HG03066 (cell line): Measurements from ENCODE around the gene TARBP1.
"Not testable (repeated sequence)": the region's sequence is repeated elsewhere in the genome, so short reads cannot be mapped to it uniquely, and the experiment has no call there.

Experiments
- ATAC-seq: cut with Tn5 transposase; IDR thresholded peaks from one replicate; pipeline ENCODE4 v1.9.1; 2021; ENCODE audit warnings: low read depth; ENCODE audit not compliant: unreplicated experiment

Gene TARBP1

DNA sequence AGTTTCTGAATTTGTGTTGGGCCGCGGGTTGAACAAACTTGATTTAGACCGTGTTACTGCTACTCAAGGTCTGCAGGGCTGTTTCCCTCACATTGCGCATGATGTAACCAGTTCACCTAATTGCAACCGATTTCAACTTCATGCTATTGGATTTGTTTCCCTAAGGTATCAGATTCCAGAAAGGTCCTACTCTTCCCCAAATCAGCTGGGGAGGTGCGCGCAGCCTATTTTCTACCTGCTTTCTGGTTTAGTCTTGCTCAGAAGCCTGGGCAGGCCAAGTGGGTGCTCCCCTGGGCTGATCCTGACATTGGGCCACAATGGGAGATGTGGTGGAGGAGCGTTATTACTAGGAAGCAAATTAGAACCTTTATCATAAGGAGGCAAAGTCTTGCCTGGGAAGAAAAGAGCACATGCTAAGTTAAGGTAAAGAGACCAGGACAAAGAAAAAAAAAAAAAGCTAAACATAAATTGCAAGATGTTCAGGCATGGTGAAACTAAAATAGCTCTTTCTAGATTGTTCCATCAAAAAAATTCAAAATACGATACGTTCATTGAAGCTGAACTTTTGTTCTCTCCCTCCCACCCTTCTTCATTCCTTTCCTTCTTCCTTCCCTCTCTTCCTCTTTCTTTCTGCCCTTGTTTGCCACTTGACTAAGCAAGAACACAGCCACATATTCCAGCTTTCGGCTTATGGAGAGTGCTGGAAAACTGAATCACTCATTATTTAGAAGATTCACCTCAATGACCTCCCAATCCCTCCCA, 28.8 kb upstream of the TARBP1 start:
- ATAC-seq: no peak

DNA sequence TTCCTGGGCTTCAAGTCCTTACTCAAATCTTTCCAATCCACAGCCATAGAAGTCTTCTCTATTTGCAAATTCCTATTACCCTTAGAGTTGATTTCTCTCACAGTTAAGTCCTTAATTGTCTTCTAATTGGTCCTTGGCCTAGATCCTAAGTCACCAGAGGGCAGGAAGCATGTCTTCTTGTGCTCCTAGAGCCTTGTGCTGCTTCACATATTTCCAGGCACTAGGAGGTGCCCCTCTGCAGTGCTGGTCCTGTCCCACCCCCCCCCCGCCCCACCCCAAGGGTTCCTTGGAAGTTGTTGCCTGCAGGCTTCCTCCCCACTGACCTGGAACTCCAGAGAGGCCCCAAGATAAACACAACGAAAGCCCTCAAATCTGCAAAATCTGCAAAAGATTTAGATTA, 28.1 kb upstream of the TARBP1 start:
- ATAC-seq: no peak

DNA sequence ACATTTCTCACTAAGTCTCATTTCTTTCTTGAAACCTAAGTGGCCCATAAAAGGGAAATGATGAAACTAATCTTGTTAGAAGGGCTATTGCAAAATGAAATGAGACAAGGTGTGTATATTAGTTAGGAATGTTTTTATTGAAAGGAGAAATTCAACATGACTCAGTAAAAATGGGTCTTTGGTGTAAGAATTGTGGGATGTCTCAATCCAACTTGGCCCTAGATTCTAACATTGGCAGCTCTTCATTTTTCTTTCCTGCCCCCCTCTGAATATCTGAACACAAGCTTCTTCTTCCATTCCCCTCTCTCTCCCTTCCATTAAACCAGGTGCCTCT, 26.8 kb upstream of the TARBP1 start:
- ATAC-seq: no peak

DNA sequence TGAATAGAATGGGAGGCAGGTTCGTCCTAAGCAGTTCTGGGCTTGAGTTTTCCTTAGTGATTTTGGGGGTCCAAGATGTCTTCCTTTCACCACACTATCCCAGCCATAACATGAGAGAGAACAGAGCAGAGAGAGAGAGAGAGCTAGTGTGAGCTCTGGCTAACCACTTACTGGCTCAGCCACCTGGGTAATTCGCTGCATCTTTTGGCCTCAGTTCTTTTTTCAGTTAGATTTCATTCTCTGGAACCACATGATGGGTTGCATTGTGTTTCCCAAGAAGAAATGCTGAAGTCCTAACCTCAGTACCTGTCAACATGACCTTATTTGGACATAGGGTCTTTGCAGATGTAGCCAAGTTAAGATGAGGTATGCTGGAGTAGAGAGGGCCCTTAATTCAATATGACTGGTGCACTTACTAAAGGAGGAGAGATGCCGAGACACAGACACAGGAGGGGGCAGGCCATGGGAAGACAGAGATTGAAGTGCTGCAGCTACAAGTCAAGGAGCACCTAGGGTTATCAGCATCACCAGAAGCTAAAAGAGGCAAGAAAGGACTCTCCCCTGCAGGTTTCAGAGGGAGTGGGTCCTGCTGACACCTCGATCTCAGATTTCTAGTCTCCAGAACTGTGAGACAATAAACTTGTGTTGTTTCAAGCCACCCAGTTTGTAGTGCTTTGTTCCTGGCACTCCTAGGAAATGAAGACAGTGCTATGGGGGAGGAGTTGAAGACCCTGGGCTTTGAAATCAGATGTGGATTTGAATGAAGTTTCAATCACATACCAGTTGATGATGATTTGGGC, 26.2 kb upstream of the TARBP1 start:
- no peak for ATAC-seq

- ATAC-seq: not testable (repeated sequence)
Observed at GRCh38 chr1:234504251-234504650, 25.3 kb upstream of the TARBP1 start.

- ATAC-seq: no peak
Observed at GRCh38 chr1:234503193-234504050, 24.4 kb upstream of the TARBP1 start.

DNA sequence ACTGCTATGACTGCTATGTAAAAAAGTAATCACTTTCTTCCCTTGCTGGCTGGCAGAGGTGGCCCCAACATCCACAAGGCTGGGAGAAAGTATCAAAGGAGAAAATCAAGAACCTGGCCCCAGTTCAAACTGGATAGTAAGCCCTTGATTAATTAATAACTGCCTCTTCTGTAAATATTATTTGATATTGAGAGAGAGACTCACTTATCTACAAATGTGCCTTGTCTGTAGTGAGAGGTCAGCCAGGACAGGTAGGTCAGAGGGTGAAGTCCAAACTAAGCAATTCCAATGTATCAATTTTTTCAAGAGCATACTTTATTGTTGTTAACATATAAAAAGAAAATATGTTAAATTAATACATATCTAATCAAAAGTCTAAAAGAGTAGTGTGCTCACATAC, 23.8 kb upstream of the TARBP1 start:
- ATAC-seq: no peak

DNA sequence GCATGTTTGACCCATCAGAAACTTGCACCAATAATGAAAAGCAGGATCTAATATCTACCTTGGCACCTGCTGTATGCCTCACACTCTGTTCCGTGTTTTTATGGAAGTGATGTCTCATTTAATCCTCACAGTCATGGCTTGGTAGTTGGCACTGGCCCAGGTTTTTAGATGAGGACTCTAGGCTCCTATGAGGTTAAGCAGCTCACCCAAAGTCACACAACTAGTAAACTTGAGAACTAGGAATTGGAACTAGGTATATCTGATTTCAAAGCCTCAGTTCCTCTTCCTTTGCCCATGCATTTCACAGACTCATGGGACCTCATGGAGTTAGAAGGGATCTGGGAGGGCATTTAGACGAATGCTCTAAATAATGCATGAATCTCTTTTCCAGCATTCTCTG, 21.3 kb upstream of the TARBP1 start:
- no peak for ATAC-seq

DNA sequence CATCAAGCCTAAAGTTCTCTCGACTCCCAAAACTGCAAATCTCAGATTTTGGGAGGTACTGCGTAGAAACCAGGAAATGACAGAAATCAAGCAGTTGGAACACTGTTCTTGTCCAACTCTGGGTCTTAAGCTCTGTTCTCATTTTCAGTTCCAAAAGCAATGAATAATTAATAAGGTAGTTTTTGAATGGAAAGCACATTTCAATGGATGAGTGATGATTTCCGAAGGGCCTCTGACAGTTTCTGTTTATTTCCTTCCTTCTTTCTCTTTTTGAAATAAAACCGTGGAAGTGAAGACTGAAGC, 20.9 kb upstream of the TARBP1 start:
- ATAC-seq: no peak

DNA sequence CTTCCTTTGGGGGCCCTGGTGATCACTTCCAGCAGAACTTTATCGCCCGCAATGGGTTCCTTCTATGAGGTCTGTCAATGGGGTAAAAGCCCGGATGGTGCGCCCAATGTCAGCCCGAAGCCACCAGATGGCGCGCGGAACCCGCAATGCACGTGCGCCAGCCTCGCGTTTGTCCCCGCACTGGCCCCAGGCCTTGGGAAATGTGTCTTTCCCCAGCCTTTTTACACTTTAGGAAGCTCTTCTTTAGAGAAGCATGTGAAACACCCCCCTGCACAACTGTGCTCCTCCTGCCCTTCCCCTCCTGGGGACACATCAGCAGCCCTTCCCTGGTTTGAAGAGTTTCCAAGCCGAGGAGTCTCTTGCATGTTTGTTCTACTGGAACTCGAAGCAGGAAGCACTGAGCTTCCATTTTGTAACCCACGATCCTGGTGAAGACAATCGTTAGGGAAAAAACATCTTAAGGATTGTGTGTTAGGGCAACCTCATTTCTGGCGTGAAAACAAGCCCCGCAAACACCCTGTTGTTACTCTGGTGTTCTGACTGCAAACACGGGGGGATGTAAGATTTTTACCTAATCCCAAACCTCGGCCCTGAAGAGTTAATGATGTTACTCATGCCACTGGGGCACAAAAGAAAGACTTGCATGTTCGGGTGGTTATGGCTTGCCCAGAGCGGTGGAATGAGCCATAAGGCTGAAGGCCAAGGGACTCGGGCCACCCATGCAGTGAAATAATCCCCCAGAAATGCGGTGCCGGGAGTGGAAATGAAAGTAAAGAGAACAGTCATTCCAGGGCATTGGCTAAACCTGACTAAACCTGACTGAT, 20.4 kb upstream of the TARBP1 start:
- no peak for ATAC-seq

DNA sequence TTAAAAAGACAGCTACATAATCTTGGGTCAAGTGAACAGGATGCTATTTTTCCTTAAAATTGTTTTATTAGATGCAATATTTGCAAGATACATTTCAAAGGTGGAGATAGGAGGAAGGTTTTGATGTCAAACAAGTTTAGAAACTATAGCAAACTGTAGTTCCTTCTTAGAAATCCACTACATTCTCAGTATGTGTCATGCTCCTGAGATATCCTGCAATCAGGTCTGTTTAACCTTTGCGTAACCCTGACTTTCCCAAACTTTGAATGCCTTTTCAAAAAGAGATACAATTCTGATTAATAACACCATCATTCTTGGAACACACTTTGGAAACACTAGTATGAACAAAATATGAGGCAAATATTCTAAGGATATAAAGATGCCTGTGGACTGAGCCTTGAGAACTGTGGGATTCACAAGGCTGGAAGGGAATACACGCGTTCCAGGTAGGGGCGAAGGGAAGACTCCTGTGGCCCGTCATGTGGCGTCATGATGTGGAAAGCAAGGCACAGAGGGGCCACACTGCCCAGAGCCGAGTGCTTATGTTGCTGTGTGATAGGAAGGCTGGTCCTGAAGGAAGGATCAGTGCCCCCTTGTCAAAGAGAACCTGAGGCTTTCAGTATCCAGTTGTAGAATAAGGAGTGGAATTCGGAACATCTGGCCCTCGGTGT, 19.6 kb upstream of the TARBP1 start:
- ATAC-seq: no peak

DNA sequence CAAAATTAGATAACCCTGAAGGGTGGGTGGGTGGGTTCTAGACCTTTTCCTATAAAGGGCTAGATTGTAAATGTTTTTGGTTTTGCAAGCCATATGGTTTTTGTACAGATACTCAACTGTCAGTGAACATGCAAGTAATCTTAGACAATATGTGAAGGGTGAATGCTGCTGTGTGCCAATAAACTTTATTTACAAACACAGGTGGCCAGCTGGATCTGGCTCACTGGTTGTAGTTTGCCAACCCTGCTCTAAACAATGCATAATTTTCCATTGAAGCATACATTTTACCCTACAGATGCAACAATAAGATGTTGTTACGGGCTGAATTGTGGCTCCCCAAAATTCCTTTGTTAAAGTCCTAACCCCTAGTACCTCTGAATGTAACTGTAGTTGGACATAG, 18.6 kb upstream of the TARBP1 start:
- no peak for ATAC-seq

DNA sequence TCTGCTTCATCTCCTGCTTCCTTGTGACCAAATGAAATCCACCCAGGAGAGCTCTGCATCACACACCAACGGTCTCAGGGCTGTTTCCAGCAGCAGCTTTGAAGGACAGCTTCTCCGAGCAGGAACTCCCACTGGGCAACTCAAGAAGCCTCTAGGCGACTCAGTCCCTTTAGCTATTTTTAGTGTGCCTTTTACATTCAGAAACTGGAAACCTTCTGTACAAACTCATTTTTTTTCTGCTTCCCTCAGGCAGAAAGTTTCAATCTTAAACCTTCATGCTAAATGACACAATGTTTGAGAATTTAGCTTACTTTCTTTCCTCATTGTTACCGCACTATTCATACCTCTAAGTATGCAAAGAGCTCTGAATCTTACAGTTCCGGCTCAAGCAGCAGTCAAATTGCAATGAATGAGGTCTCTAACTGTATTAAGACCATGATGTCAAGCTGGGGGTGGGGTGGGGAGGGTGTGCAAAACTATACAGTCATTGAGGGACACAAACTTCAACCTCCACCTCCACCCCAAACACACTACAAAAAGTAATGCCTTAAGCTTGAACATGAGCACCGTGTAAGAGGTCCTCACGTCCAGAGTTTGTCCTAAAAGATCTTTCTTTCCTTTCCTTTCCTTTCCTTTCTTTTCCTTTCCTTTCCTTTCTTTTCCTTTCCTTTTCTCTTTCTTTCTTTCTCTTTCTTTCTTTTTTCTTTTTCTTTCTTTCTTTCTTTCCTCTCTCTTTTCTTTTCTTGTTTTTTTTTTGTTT, 16.4 kb upstream of the TARBP1 start:
- peak; percentile 65 for ATAC-seq

GRCh38 chr1:234494049-234494448, 15.1 kb upstream of the TARBP1 start:
- no peak for ATAC-seq

DNA sequence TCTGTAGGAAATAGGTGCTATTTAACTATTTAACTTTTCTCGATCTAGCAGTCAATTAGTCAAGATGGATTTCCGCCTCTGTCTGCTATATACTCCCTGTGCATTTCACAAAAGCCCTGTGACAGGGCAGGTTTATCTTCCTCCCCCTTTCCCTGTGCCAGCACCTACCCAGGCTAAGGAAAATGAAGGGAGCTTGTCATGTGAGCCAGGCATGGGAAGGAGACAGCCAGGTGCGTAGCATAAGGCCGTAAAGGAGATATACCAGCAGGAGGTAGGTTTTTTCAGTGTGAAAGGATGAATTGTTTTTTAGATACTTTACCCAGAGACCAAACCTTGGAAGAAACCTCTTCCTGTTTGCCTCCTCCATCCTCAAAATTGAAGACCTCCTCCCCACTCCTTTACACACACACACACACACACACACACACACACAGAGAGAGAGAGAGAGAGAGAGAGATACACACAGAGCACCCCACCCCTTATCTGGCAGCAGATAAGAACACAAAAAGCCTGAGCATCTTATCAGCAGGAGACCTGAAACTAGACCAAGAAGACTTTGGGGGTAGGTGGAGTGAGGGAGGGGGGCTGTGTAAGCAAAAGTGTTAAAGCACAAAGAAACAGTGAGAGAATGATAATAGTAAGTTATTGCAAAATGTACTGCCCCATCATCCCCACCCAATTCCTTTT, 12.0 kb upstream of the TARBP1 start:
- no peak for ATAC-seq

- no peak for ATAC-seq
Observed at GRCh38 chr1:234489698-234490077, 10.7 kb upstream of the TARBP1 start.

GRCh38 chr1:234489007-234489697, 10.2 kb upstream of the TARBP1 start:
- peak; percentile 6 for ATAC-seq
